ENCODE data around the gene ALAD.

ALAD gene

DNA sequence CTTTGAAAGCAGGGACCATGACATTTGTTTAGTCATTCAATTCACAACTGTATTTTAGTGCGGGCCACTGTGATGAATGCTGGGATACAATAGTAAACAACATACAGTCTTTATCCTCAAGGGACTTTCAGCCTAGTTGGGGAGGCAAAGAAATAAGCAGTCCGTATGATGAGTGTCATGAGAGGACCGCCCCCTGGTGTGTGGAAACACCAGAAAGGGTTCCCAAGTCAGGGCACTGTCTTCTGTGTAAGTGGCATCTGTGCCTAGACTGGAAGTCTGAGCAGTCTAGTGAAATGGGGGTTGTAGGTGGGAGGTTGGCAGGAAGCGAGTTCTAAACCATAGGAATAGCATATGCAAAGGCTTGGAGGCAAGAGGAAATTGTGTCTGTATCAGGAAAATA lies 16.3 kb upstream of the ALAD start:
- Histone ChIP-seq H3K27ac (no peak overlapping the region), H3K36me3 (no peaks in the 10 kb centered on the region), H3K9me3 (ENCODE audit: severe bottlenecking) (no peaks in the 10 kb centered on the region), H3K27me3 (ENCODE audit: insufficient read depth, low read depth, severe bottlenecking) (no peaks in the 10 kb centered on the region), H3K4me3 (ENCODE audit: low read depth, low read length) (no peak overlapping the region)
- no peak for DNase-seq
- TF ChIP-seq, protein P1, sequence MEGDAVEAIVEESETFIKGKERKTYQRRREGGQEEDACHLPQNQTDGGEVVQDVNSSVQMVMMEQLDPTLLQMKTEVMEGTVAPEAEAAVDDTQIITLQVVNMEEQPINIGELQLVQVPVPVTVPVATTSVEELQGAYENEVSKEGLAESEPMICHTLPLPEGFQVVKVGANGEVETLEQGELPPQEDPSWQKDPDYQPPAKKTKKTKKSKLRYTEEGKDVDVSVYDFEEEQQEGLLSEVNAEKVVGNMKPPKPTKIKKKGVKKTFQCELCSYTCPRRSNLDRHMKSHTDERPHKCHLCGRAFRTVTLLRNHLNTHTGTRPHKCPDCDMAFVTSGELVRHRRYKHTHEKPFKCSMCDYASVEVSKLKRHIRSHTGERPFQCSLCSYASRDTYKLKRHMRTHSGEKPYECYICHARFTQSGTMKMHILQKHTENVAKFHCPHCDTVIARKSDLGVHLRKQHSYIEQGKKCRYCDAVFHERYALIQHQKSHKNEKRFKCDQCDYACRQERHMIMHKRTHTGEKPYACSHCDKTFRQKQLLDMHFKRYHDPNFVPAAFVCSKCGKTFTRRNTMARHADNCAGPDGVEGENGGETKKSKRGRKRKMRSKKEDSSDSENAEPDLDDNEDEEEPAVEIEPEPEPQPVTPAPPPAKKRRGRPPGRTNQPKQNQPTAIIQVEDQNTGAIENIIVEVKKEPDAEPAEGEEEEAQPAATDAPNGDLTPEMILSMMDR (IDR thresholded peaks at IDR 0.05; ENCODE audit: low read depth, low read length) = no peak

GRCh38 chr9:113416149-113416721 lies 15.2 kb upstream of the ALAD start:
- no peak for DNase-seq

GRCh38 chr9:113410207-113410864 lies 9.3 kb upstream of the ALAD start, which contains the start of the genes C9orf43 and POLE3:
Gene C9orf43 (plus strand): TSS chr9:113410747. CDS start chr9:113413494, 2,747 bp downstream.
Gene POLE3 (minus strand): TSS chr9:113410675. CDS start chr9:113410293, 382 bp downstream.
- H3K36me3 ChIP-seq = peaks cover 39% of the 10 kb centered on the region

More at GRCh38 chr9:113416149-113416721, 15.2 kb upstream of the ALAD start:
- Histone ChIP-seq H3K9me3 (ENCODE audit: severe bottlenecking) (no peaks in the 10 kb centered on the region), H3K4me3 (ENCODE audit: low read depth, low read length) (no peak overlapping the region), H3K27ac (no peak overlapping the region), H3K27me3 (ENCODE audit: insufficient read depth, low read depth, severe bottlenecking) (no peaks in the 10 kb centered on the region), H3K36me3 (no peaks in the 10 kb centered on the region)
- TF ChIP-seq, protein P1 (IDR thresholded peaks at IDR 0.05; ENCODE audit: low read depth, low read length) = no peak

DNA sequence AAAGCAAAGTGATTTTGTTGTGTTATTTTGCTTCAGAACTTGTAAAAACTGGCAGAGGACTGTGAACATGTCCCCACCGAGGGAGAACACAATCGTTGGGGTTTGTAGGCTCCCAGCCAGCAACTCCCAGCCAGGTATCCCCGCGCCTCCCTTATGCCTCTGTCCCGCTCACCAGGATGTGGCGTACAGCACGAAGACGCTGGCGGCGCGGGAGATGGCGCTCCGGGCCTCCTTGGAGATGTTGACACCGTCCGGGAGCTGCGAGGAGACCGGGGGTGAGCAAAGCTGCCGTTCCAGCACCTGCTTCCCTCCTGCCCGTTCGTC lies 8.8 kb upstream of the ALAD start:
- TF ChIP-seq, protein P1 (IDR thresholded peaks at IDR 0.05; ENCODE audit: low read depth, low read length) = no peak
- Histone ChIP-seq H3K36me3 (peaks cover 39% of the 10 kb centered on the region), H3K9me3 (ENCODE audit: severe bottlenecking) (no peaks in the 10 kb centered on the region), H3K27ac (peak overlapping the region; percentile 99), H3K4me3 (ENCODE audit: low read depth, low read length) (peak overlapping the region; percentile 82), H3K27me3 (ENCODE audit: insufficient read depth, low read depth, severe bottlenecking) (no peaks in the 10 kb centered on the region)
- DNase-seq = no peak

More at GRCh38 chr9:113410207-113410864, 9.3 kb upstream of the ALAD start, which contains the start of the genes C9orf43 and POLE3:
- TF ChIP-seq, protein P1 (IDR thresholded peaks at IDR 0.05; ENCODE audit: low read depth, low read length) = no peak
- H3K27me3 ChIP-seq (ENCODE audit: insufficient read depth, low read depth, severe bottlenecking) = no peaks in the 10 kb centered on the region
- peak within 1 kb of the TSS; percentile 82 for H3K4me3 ChIP-seq (ENCODE audit: low read depth, low read length)
- H3K9me3 ChIP-seq (ENCODE audit: severe bottlenecking) = no peaks in the 10 kb centered on the region
- peak; percentile 99 for DNase-seq
- peak within 1 kb of the TSS; percentile 99 for H3K27ac ChIP-seq

- Histone ChIP-seq H3K9me3 (ENCODE audit: severe bottlenecking) (no peaks in the 10 kb centered on the region), H3K27ac (peak overlapping the region; percentile 99), H3K27me3 (ENCODE audit: insufficient read depth, low read depth, severe bottlenecking) (no peaks in the 10 kb centered on the region), H3K4me3 (ENCODE audit: low read depth, low read length) (peak overlapping the region; percentile 82), H3K36me3 (peaks cover 39% of the 10 kb centered on the region)
- TF ChIP-seq, protein P1 (IDR thresholded peaks at IDR 0.05; ENCODE audit: low read depth, low read length) = no peak
- no peak for DNase-seq
These were observed 8.4 kb upstream of the ALAD start for GRCh38 chr9:113409481-113409880.
